Spleen (tissue), 11 donors: Measurements from ENCODE around the gene MST1. TPM values are rescaled to one million over a fixed set of nuclear protein-coding genes. Genes with fewer than 3 reads are reported as not detected.

Source experiments
- DNase-seq: peaks from one replicate; pipeline ENCODE4 v3.0.0-alpha.2; 2020
- H3K27ac ChIP-seq, 8 donors: fragments of 200-600 bp; sonication (generic) in 7 of 8; 1 replicate in 4 of 8; 2 replicates in 4 of 8; pipeline versions ENCODE4 v1.5.0 to v1.8.0; 2016 to 2021; ENCODE audit warnings: inconsistent platforms in 4 of 8, mild to moderate bottlenecking in 4 of 8, moderate library complexity in 1 of 8
- H3K27me3 ChIP-seq, 7 donors: fragments of 200-600 bp; sonication (generic) in 6 of 7; replicated peaks in 1 of 7; 1 replicate in 4 of 7; 2 replicates in 3 of 7; pipeline versions ENCODE4 v1.5.0 to v1.8.0; 2016 to 2021; ENCODE audit warnings: inconsistent platforms in 3 of 7, mild to moderate bottlenecking in 1 of 7
- H3K36me3 ChIP-seq, 6 donors: fragments of 200-600 bp; sonication (generic) in 5 of 6; 1 replicate in 4 of 6; 2 replicates in 2 of 6; pipeline versions ENCODE4 v1.5.0 to v1.8.0; 2016 to 2021; ENCODE audit warnings: inconsistent platforms in 2 of 6
- H3K4me1 ChIP-seq, 6 donors: fragments of 200-600 bp; sonication (generic) in 5 of 6; 1 replicate in 3 of 6; 2 replicates in 3 of 6; pipeline versions ENCODE4 v1.5.0 to v1.8.0; 2016 to 2021; ENCODE audit warnings: inconsistent platforms in 3 of 6
- H3K4me3 ChIP-seq, 8 donors: fragments of 200-600 bp; sonication (generic) in 7 of 8; 1 replicate in 4 of 8; 2 replicates in 4 of 8; pipeline versions ENCODE4 v1.5.0 to v1.8.0; 2016 to 2021; ENCODE audit warnings: inconsistent platforms in 4 of 8, mild to moderate bottlenecking in 4 of 8, moderate library complexity in 2 of 8
- H3K9me3 ChIP-seq, 8 donors: fragments of 200-600 bp; sonication (generic) in 7 of 8; 1 replicate in 4 of 8; 2 replicates in 4 of 8; pipeline versions ENCODE4 v1.5.0 to v1.8.0; 2016 to 2021; ENCODE audit warnings: inconsistent platforms in 4 of 8
- CTCF ChIP-seq, 11 experiments: fragments of 200-600 bp in 7 of 11; fragments of 450-650 bp in 4 of 11; sonication (generic) in 4 of 11; IDR thresholded peaks in 8 of 11; conservative IDR thresholded peaks in 3 of 11; 1 replicate in 7 of 11; 2 replicates in 4 of 11; pipeline versions ENCODE4 v1.4.0 to v1.8.0; 2016 to 2021; ENCODE audit warnings: antibody characterized with exemption in 11 of 11, inconsistent platforms in 4 of 11, mild to moderate bottlenecking in 1 of 11
- POLR2A ChIP-seq, 3 donors: fragments of 450-650 bp; IDR thresholded peaks; one replicate each; pipeline ENCODE4 v1.5.1; 2017; ENCODE audit warnings: antibody characterized with exemption in 3 of 3, mild to moderate bottlenecking in 1 of 3
- POLR2AphosphoS5 ChIP-seq, 3 donors: sonication (generic); formaldehyde crosslinking; IDR thresholded peaks; one replicate each; pipeline ENCODE4 v1.5.1; 2017; ENCODE audit warnings: antibody characterized with exemption in 3 of 3
- WGBS, 5 donors: extraction: QIAGEN DNeasy Blood & Tissue Kit in 3 of 5; methylation state at CpG; one replicate each; pipeline versions ENCODE4 v1.1.5 to v1.1.7; 2013 to 2018; 5-methylcytosine and 5-hydroxymethylcytosine counted together
- intact Hi-C: fragments of 100-400 bp; cut with DNase I; formaldehyde crosslinking; loops from one replicate; pipeline ENCODE4 v1.15.0; 2023; ENCODE audit warnings: low total_unique reads
- polyA plus RNA-seq, 3 donors: library from polyadenylated mRNA; stranded (reverse); fragments of 200-250 nt; gene quantifications; one replicate each; pipeline ENCODE4 v1.2.1, GENCODE V29; 2013
- total RNA-seq, 7 donors: library from RNA; depleted of rRNA in 3 of 7; stranded (reverse); fragments of >200 nt in 3 of 7; fragmentation: NEBNext Ultra II Directional in 4 of 7; extraction: Animal tissue kit (Norgen Biotek cat#: 25700) in 4 of 7; gene quantifications; one replicate each; pipeline versions ENCODE4 v1.1.0 to v1.2.1, GENCODE V29; 2016 to 2021
- donor health status: healthy with polysubstance abuse.
- donor health status: DM: no; HTN: no; CAD: no; lungs with moderate emphysema.
- donor health status: DM: no; HTN: no; CAD: no.
- donor health status: Bipolar disorder and iron deficiency.
- donor health status: healthy.
- donor health status: DM: no; HTN: no; CAD: no.
- donor health status: DM: yes; HTN: yes; CAD: no.

The MST1 gene
- total and polyA plus RNA-seq, 10 donors, result 17.0 to 65.8 (median 23.6) TPM

GRCh38 chr3:49648354-49649019, 40.8 kb downstream of the MST1 start:
- 65 to 84% (median 82%) methylated on average over 3 of the region's 3 CpGs for whole genome bisulfite sequencing, 5 donors
- H3K27me3 ChIP-seq, result no peaks in the 10 kb centered on the region
- H3K9me3 ChIP-seq, result no peaks in the 10 kb centered on the region
- H3K27ac ChIP-seq, result no peak overlapping the region
- no peaks in the 10 kb centered on the region for H3K4me1 ChIP-seq
- no peak for TF ChIP-seq POLR2A (IDR thresholded peaks at IDR 0.05)
- TF ChIP-seq POLR2AphosphoS5 (IDR thresholded peaks at IDR 0.05), result no peak
- no peak for TF ChIP-seq CTCF (IDR thresholded peaks at IDR 0.05 in 8 of 11, conservative IDR thresholded peaks at IDR 0.05 in 3 of 11)
- no peak overlapping the region for H3K4me3 ChIP-seq
- DNase-seq, result no peak
- intact Hi-C loops, result no loop called here
- no peaks in the 10 kb centered on the region for H3K36me3 ChIP-seq

- no peak for TF ChIP-seq POLR2A (IDR thresholded peaks at IDR 0.05)
- H3K4me1 ChIP-seq, result no peaks in the 10 kb centered on the region
- no peak overlapping the region for H3K4me3 ChIP-seq
- H3K27me3 ChIP-seq, result no peaks in the 10 kb centered on the region
- intact Hi-C loops, result no loop called here
- DNase-seq, result no peak
- H3K27ac ChIP-seq, result no peak overlapping the region
- H3K36me3 ChIP-seq, result no peaks in the 10 kb centered on the region
- no peaks in the 10 kb centered on the region for H3K9me3 ChIP-seq
- WGBS, 5 donors, result 48 to 70% (median 52%) methylated on average over 2 of the region's 2 CpGs
Observed at GRCh38 chr3:49647741-49648140, 41.5 kb downstream of the MST1 start.

GRCh38 chr3:49646236-49646635, 43.0 kb downstream of the MST1 start:
- H3K9me3 ChIP-seq, result no peaks in the 10 kb centered on the region
- no peaks in the 10 kb centered on the region for H3K36me3 ChIP-seq
- no peaks in the 10 kb centered on the region for H3K4me1 ChIP-seq
- no peaks in the 10 kb centered on the region for H3K27me3 ChIP-seq
- DNase-seq, result no peak
- no peak overlapping the region for H3K27ac ChIP-seq
- no peak for TF ChIP-seq POLR2AphosphoS5 (IDR thresholded peaks at IDR 0.05)
- no peak for TF ChIP-seq CTCF (IDR thresholded peaks at IDR 0.05 in 8 of 11, conservative IDR thresholded peaks at IDR 0.05 in 3 of 11)
- TF ChIP-seq POLR2A (IDR thresholded peaks at IDR 0.05), result no peak
- H3K4me3 ChIP-seq, result no peak overlapping the region
- 83 to 95% (median 87%) methylated on average over 2 to 3 of the region's 3 CpGs for WGBS, 5 donors
- intact Hi-C loops, result no loop called here

GRCh38 chr3:49644684-49645083, 44.6 kb downstream of the MST1 start:
- peak; percentile 49 for DNase-seq
- no peaks in the 10 kb centered on the region for H3K4me1 ChIP-seq
- H3K27me3 ChIP-seq, result no peaks in the 10 kb centered on the region
- no peaks in the 10 kb centered on the region for H3K36me3 ChIP-seq
- WGBS, 5 donors, result 72 to 82% (median 75%) methylated on average over 7 to 8 of the region's 8 CpGs
- TF ChIP-seq POLR2AphosphoS5 (IDR thresholded peaks at IDR 0.05), result no peak
- no peak for TF ChIP-seq CTCF (IDR thresholded peaks at IDR 0.05 in 8 of 11, conservative IDR thresholded peaks at IDR 0.05 in 3 of 11)
- no peak for TF ChIP-seq POLR2A (IDR thresholded peaks at IDR 0.05)
- H3K9me3 ChIP-seq, result no peaks in the 10 kb centered on the region
- no peak overlapping the region for H3K4me3 ChIP-seq
- H3K27ac ChIP-seq, result no peak overlapping the region
- intact Hi-C loops, result no loop called here
